K562 (cell line): ENCODE results near the gene TFCP2L1. TPM values are rescaled to one million over a fixed set of nuclear protein-coding genes. Genes with fewer than 3 reads are reported as not detected.

Source experiments
- CREB1 ChIP-seq, 2 experiments: sonication (generic) in 1 of 2; formaldehyde crosslinking in 1 of 2; IDR thresholded peaks; 2 replicates each; pipeline versions ENCODE4 v1.6.1 to v1.8.0; 2012 to 2022; ENCODE audit warnings: inconsistent platforms in 1 of 2, mild to moderate bottlenecking in 1 of 2, missing genetic modification reagents in 1 of 2, moderate library complexity in 1 of 2
- HDAC2 ChIP-seq: fragments of 450-650 bp; IDR thresholded peaks from 2 replicates; pipeline ENCODE4 v1.6.1; 2016; ENCODE audit warnings: mild to moderate bottlenecking
- ZNF318 ChIP-seq, 2 experiments: fragments of 450-650 bp; IDR thresholded peaks; 2 replicates each; pipeline ENCODE4 v1.6.1; 2016; ENCODE audit warnings: mild to moderate bottlenecking in 2 of 2, borderline replicate concordance in 1 of 2, low read depth in 1 of 2, moderate library complexity in 1 of 2
- polyA plus RNA-seq, 8 experiments: library from polyadenylated mRNA; depleted of rRNA in 4 of 8; stranded (reverse) in 5 of 8; unstranded in 3 of 8; fragments of >200 nt; fragmentation: Nextera tagmentation in 2 of 8; fragmentation: Illumina TruSeq in 1 of 8; extraction: Ambion mirVana in 2 of 8; extraction: Trizol in 1 of 8; gene quantifications; 2 replicates each; pipeline versions ENCODE4 v1.2.1 to v1.2.3, GENCODE V29; 2011 to 2014; ENCODE audit warnings: inconsistent platforms in 1 of 8, missing spikeins in 1 of 8
- total RNA-seq, 7 experiments: library from RNA; depleted of rRNA in 6 of 7; stranded (reverse); fragments of >200 nt in 6 of 7; fragmentation: Illumina TruSeq in 2 of 7; extraction: Trizol in 2 of 7; gene quantifications; 2 replicates each; pipeline versions ENCODE4 v1.2.1 to v1.2.3, GENCODE V29; 2011 to 2021; ENCODE audit warnings: low replicate concordance in 1 of 7

The TFCP2L1 gene
- total and polyA plus RNA-seq, 9 of the 15 experiments (the other 6 are each of a cell fraction or from before 2014, with no cell fraction given): 0.08 to 1.00 (median 0.42) TPM

- TF ChIP-seq ZNF318 (IDR thresholded peaks at IDR 0.05; ENCODE audit: borderline replicate concordance in 1 of 2, low read depth in 1 of 2) (no peak), HDAC2 (no peak), CREB1 (IDR thresholded peaks at IDR 0.05) (no peak), CREB1 (CRISPR knock-in tag; IDR thresholded peaks at IDR 0.05) (no peak)
Measured at GRCh38 chr2:121184248-121184862, 100.6 kb downstream of the TFCP2L1 start (continued).
